Endothelial cell of umbilical vein (primary cell): Measurements from ENCODE around the gene RGS17. TPM values are rescaled to one million over a fixed set of nuclear protein-coding genes. Genes with fewer than 3 reads are reported as not detected.
"Not testable (repeated sequence)": the region's sequence is repeated elsewhere in the genome, so short reads cannot be mapped to it uniquely, and the experiment has no call there.

Experiments used
- BruUV-seq: library from RNA; stranded (reverse); fragments of 400-500 nt; replicated peaks from 2 replicates; lab custom pipeline; 2021; lab: Mats Ljungman, UMichigan
- CTCF ChIA-PET: fragments of 300-600, 350-600 bp; sonication (Branson Sonifier 250); formaldehyde crosslinking; loops from one replicate; lab custom pipeline; 2021; ENCODE audit warnings: antibody characterized with exemption, inconsistent platforms; lab: Charles Lee
- POLR2A ChIA-PET: fragments of 300-600, 350-600 bp; sonication (Branson Sonifier 250); formaldehyde crosslinking; loops from one replicate; lab custom pipeline; 2021; ENCODE audit warnings: antibody characterized with exemption, inconsistent platforms; lab: Charles Lee
- DNase-seq: peaks from one replicate; pipeline ENCODE4 v3.0.0-alpha.2; 2011; ENCODE audit warnings: low read depth, low spot score
- FAIRE-seq: peaks from 2 replicates; lab custom pipeline; 2011; peaks lifted over from hg19 to GRCh38; lab: Jason Lieb, UNC
- H2AFZ ChIP-seq: 2 replicates; pipeline ENCODE4 v1.6.0; 2012; ENCODE audit warnings: low read depth, low read length, control low read depth, inconsistent platforms
- H3K27ac ChIP-seq: 2 replicates; pipeline ENCODE4 v1.5.1; 2011; ENCODE audit warnings: low read depth, mild to moderate bottlenecking, control low read depth, low read length, moderate library complexity; ENCODE audit not compliant: insufficient read depth
- H3K27me3 ChIP-seq, 2 experiments: 2 replicates each; pipeline versions ENCODE4 v1.6.0 to v1.6.1; 2011; ENCODE audit warnings: low read length in 2 of 2, mixed read lengths in 1 of 2; ENCODE audit not compliant: control insufficient read depth in 2 of 2, insufficient read depth in 2 of 2
- H3K36me3 ChIP-seq, 2 experiments: 2 replicates in 1 of 2; 3 replicates in 1 of 2; pipeline ENCODE4 v1.5.1; 2011; ENCODE audit warnings: low read length in 2 of 2, mild to moderate bottlenecking in 1 of 2, moderate library complexity in 1 of 2; ENCODE audit not compliant: control insufficient read depth in 2 of 2, insufficient read depth in 2 of 2; ENCODE audit errors: extremely low read depth in 1 of 2
- H3K4me1 ChIP-seq: 3 replicates; pipeline ENCODE4 v1.5.1; 2011; ENCODE audit warnings: mild to moderate bottlenecking, low read length; ENCODE audit not compliant: control insufficient read depth, insufficient read depth; ENCODE audit errors: extremely low read depth
- H3K4me2 ChIP-seq: 2 replicates; pipeline ENCODE4 v1.6.1; 2011; ENCODE audit warnings: low read length, control low read depth, mixed read lengths; ENCODE audit not compliant: insufficient read depth
- H3K4me3 ChIP-seq, 3 experiments: fragments of 200-600 bp in 1 of 3; sonication (generic), shearing (Covaris generic) in 1 of 3; replicated peaks in 1 of 3; 2 replicates each; pipeline ENCODE4 v1.5.1; 2011 to 2016; ENCODE audit warnings: control low read depth in 3 of 3, low read length in 3 of 3, mild to moderate bottlenecking in 2 of 3, inconsistent platforms in 1 of 3, low read depth in 1 of 3, moderate library complexity in 1 of 3; ENCODE audit not compliant: insufficient read depth in 1 of 3
- H3K79me2 ChIP-seq: 2 replicates; pipeline ENCODE4 v1.6.0; 2012; ENCODE audit warnings: low read length, inconsistent platforms; ENCODE audit not compliant: control insufficient read depth, insufficient read depth
- H3K9ac ChIP-seq: replicated peaks from 2 replicates; pipeline ENCODE3; 2011; ENCODE audit warnings: low read length, control low read depth; ENCODE audit not compliant: insufficient read depth; ENCODE audit errors: extremely low read depth
- H3K9me1 ChIP-seq: replicated peaks from 3 replicates; pipeline ENCODE4 v1.6.0; 2011; ENCODE audit warnings: mild to moderate bottlenecking, low read length; ENCODE audit not compliant: control insufficient read depth, insufficient read depth; ENCODE audit errors: extremely low read depth
- H3K9me3 ChIP-seq: replicated peaks from 2 replicates; pipeline ENCODE4 v1.5.1; 2012; ENCODE audit warnings: low read length, inconsistent platforms; ENCODE audit not compliant: control insufficient read depth, insufficient read depth
- H4K20me1 ChIP-seq: replicated peaks from 2 replicates; pipeline ENCODE3; 2011; ENCODE audit warnings: mild to moderate bottlenecking, low read length; ENCODE audit not compliant: control insufficient read depth, insufficient read depth; ENCODE audit errors: extremely low read depth
- FOS ChIP-seq: IDR thresholded peaks from 2 replicates; pipeline ENCODE4 v1.6.1; 2011; ENCODE audit warnings: mild to moderate bottlenecking, low read length, moderate library complexity, borderline replicate concordance; ENCODE audit not compliant: insufficient read depth
- MYC ChIP-seq: IDR thresholded peaks from one replicate; pipeline ENCODE4 v1.6.1; 2011; ENCODE audit warnings: mild to moderate bottlenecking, low read depth, low read length
- dilution Hi-C: fragments of 300-500 bp; cut with MboI; formaldehyde crosslinking; loops from one replicate; pipeline ENCODE4 v1.15.0; 2019; ENCODE audit warnings: low sequenced_read_pairs; ENCODE audit not compliant: extremely low pct_ligation_motif_present
- intact Hi-C: fragments of 100-400 bp; cut with micrococcal nuclease; formaldehyde crosslinking; loops from one replicate; pipeline ENCODE4 v1.10.0; 2022
- polyA plus RNA-seq, 4 experiments: library from polyadenylated mRNA; depleted of rRNA in 3 of 4; stranded (reverse) in 3 of 4; unstranded in 1 of 4; fragments of >200 nt; gene quantifications; 2 replicates each; pipeline versions ENCODE4 v1.2.1 to v1.2.3, GENCODE V29; 2011 to 2012; ENCODE audit warnings: missing spikeins in 1 of 4
- total RNA-seq: library from RNA; stranded (reverse); gene quantifications from 2 replicates; pipeline ENCODE4 v1.2.3, GENCODE V29; 2021

Gene RGS17
- total and polyA plus RNA-seq, 2 donors (not counting 3 experiments of a cell fraction or from before 2014, with no cell fraction given), result 0.40 to 1.1 TPM

DNA sequence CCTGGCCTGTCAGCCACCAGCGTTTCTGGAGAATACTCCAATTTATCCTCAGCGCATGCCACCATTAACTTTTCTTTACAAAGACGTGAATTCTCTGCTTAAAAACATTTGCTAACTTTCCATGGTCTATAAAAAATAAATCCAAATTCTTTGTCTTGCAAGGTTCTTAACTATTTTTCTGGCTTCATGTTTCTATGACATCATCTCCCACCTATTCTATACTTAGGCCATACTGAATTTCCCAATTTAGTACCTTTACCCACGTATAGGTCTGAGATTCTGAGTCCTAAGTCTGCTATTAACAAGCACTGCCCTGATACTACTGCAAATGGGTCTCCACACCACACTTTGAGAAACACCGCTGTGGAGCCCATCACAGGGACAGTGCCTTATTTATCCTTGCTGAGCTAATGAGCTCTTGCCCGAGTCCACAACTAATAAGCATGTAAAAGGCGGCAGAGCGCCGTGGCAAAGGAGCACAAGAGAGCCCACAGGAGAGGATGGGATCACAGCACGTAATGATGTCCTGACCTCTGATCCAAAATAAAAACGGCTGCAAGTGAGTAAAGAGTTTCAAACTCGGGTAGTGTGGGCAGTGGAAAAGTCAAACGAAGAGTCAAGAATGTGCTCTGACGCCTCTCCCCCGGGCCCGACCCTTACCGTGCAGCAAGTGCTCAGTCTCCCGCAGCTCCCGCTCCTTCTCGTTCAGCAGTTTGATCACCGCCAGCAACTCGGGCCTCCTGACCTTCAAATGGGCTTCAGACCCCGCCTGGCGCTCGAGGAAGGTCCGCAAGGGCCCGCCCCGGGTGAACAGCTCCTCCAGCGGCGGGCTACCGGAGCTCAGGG is 129.1 kb downstream of the RGS17 start:
- H3K9me1 ChIP-seq, result no peaks in the 10 kb centered on the region
- DNase-seq (peak; percentile 59), FAIRE-seq (peak; percentile 60)
- CTCF ChIA-PET, result interaction anchor here (0.6 kb wide), 1 partner anchor 700 kb away, joined by 3 read pairs; no protein-coding TSS in a partner anchor
- H4K20me1 ChIP-seq, result no peaks in the 10 kb centered on the region
- H3K4me2 ChIP-seq, result peak overlapping the region; percentile 97
- peak overlapping the region; percentile 77 for H3K27ac ChIP-seq
- H2AFZ ChIP-seq, result peak overlapping the region; percentile 61
- peaks cover 22% of the 10 kb centered on the region for H3K4me1 ChIP-seq
- dilution Hi-C loops, result no loop called here
- peaks cover 48% of the 10 kb centered on the region for H3K79me2 ChIP-seq
- H3K27me3 ChIP-seq, result no peaks in the 10 kb centered on the region
- peak overlapping the region; percentile 84 for H3K9ac ChIP-seq
- POLR2A ChIA-PET, result no interaction called here
- no peak for TF ChIP-seq MYC
- no peak for TF ChIP-seq FOS
- peak overlapping the region; percentile 72 to 96 (median 90) for H3K4me3 ChIP-seq
- intact Hi-C loops, result loop anchor here (1.0 to 10.0 kb wide), 3 partner anchors 19 to 697 kb away; partner anchors contain the start of gene FBXO5
- H3K36me3 ChIP-seq, result peaks cover 2 to 3% of the 10 kb centered on the region in 2 experiments
- H3K9me3 ChIP-seq, result no peaks in the 10 kb centered on the region
- BruUV-seq, result TSS peak; percentile 65

- H3K9ac ChIP-seq, dilution Hi-C loops, POLR2A ChIA-PET, BruUV-seq, H3K27me3 ChIP-seq, FAIRE-seq, DNase-seq, H3K27ac ChIP-seq, H4K20me1 ChIP-seq, H3K9me3 ChIP-seq, H3K9me1 ChIP-seq, H2AFZ ChIP-seq, H3K36me3 ChIP-seq: not testable (repeated sequence)
- H3K4me3 ChIP-seq, result peak overlapping the region in 1 of 3 experiments; percentile 18
- peaks cover 58% of the 10 kb centered on the region for H3K79me2 ChIP-seq
- peaks cover 22% of the 10 kb centered on the region for H3K4me1 ChIP-seq
- CTCF ChIA-PET, result interaction anchor here (0.7 to 1.2 kb wide), 2 partner anchors 10 to 15 kb away, joined by 3 to 4 read pairs; no protein-coding TSS in a partner anchor
- H3K4me2 ChIP-seq, result peak overlapping the region; percentile 97
- intact Hi-C loops, result loop anchor here (10.0 kb wide), 1 partner anchor 696 kb away; no protein-coding TSS in a partner anchor
These were observed 130.3 kb downstream of the RGS17 start for GRCh38 chr6:153000790-153001189.
